GM21515 (cell line): ENCODE data around the gene MIOX.

Experiments
- ATAC-seq: cut with Tn5 transposase; IDR thresholded peaks from one replicate; pipeline ENCODE4 v1.9.1; 2021; ENCODE audit not compliant: unreplicated experiment

Gene MIOX

GRCh38 chr22:50486561-50487289 is at the start of gene MIOX:
Gene MIOX (plus strand): TSS chr22:50486859. CDS start chr22:50486898, 39 bp downstream.
- ATAC-seq, result no peak

DNA sequence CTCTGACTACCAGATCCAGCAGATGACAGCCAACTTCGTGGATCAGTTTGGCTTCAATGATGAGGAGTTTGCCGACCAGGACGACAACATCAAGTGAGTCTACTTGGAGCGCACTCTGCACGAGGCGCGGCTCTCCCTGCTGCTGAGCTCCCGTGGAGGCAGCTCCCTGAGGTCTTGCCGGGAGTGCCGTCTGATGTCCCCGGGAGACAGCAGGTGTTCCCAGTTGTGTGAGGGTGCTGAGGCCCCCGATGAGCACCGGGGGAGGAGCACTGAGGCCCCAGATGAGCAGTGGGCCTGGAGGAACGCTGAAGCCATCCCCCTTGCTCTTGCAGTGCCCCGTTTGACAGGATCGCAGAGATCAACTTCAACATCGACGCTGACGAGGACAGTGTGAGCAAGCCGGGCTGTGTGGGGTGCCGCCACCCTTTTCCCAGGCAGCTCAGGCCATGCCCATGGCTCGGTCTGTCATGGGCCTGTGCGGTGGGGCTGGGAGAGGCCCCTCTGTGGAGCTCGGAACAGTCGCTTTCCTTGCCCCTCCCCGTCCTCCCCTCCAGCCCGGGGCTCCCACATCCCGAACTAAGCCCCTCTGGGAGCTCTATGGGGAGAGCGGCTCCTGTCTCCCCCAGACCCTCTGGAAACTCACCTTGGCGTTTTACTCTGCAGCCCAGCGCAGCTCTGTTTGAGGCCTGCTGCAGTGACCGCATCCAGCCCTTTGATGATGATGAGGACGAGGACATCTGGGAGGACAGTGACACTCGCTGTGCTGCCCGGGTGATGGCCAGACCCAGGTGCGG is 49.0 kb upstream of the MIOX start:
- ATAC-seq, result no peak

- ATAC-seq, result no peak
These were observed 48.1 kb upstream of the MIOX start for GRCh38 chr22:50438305-50439275.

DNA sequence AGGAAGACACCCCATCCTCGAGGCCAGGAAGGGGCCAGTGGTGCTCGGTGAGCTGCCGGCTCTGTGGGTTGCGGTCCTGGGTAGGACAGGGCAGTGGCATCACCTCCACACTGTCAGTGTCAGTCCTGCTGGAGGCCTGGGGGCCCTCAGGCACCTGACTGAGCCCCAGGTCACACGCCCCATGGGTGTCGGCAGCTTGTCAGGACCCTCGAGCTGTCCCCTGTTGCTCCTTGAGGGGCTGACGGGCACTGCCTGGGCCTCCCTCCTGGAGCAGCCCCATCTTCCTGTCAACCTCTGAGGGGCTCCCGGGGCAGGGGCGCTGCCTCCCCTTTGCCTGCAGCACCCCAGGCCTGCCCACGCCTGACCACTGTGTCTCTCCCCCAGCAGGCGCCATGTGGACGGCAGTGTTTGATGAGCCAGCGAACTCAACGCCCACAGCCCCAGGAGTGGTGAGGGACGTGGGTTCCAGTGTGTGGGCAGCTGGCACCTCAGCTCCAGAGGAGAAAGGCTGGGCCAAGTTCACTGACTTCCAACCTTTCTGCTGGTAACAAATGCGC is 47.3 kb upstream of the MIOX start:
- no peak for ATAC-seq

DNA sequence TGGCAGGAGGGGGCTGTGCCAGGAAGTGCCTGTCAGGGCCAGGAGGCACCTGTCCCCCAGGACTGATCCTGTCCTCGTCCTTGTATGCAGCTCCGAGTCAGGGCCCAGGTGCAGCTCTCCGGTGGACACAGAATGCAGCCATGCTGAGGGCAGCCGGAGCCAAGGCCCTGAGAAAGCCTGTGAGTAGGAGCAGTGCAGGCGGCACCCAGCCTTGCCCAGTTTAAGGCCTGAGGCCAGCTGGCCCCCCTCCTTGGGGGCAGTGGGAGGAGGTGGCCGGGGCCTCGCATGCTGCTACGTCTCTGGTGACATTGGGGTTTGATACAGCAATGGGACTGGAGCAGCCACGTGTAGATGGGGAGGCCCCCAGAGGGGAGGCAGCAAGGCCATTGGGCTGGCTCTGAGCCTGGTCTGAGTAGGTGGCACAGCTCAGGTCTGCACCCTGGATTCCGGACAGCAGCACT is 46.8 kb upstream of the MIOX start:
- ATAC-seq, result no peak

DNA sequence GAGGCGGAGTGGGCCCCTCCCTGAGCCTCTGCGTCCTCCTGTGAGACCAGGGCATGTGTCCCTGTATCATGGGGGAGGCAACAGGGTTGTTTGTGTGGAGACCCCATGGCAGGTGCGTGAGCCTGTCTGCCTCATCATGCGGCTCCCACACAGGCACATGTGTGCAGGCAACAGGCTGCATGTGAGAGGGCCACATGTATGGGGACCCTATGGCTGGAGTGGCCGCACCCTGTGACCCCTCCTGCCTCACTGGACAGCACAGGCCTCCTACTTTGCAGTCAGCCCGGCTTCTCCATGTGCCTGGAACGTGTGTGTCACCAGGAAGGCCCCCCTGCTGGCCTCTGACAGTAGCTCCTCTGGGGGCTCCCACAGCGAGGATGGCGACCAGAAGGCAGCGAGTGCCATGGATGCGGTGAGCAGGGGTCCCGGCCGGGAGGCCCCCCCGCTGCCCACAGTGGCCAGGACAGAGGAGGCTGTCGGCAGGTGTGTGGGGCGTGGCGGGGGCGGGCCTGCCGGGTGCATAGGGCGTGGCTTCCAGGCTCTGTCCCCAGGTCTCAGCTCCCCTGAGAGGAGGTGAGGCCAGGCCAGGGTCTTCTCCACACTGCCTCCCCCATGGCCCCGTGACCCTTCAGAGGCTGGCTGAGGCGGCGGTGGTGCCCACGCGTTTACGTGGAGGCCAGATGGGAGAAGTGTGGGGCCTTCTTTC is 46.0 kb upstream of the MIOX start:
- no peak for ATAC-seq

- no peak for ATAC-seq
These were observed 45.1 kb upstream of the MIOX start for GRCh38 chr22:50441428-50441993.

- no peak for ATAC-seq
These were observed 43.5 kb upstream of the MIOX start for GRCh38 chr22:50443197-50443596.

DNA sequence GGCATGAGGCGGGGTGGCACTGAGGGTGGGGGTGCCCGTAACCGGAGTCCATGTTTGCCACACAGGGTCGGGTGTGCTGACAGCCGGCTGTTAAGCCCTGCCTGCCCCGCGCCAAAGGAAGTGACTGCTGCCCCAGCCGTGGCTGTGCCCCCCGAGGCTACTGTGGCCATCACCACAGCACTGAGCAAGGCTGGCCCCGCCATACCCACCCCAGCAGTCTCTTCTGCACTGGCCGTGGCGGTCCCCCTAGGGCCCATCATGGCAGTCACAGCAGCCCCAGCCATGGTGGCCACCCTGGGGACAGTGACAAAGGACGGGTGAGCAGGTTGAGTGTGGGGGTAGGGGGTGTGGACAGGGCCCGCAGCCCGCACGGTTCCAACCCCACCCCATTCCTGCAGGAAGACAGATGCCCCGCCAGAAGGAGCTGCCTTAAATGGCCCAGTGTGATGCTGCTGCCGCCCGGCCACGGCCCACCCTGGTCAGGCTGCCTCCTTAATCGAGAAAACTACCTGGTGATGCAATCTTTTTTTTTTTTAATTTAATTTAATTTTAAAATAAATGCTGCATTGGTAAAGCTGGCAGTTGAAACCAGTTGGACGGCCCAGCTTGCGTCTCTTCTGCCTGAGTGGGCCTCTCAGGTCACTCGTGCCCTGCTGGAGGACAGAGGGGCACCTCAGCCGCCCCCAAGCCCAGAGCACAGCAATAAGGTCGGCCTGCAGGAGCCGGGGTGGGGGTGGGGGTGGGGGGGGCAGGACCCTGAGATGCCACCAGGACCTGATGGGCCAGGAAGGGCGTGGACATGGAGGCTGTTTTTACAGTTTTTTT is 42.6 kb upstream of the MIOX start:
- ATAC-seq, result no peak

DNA sequence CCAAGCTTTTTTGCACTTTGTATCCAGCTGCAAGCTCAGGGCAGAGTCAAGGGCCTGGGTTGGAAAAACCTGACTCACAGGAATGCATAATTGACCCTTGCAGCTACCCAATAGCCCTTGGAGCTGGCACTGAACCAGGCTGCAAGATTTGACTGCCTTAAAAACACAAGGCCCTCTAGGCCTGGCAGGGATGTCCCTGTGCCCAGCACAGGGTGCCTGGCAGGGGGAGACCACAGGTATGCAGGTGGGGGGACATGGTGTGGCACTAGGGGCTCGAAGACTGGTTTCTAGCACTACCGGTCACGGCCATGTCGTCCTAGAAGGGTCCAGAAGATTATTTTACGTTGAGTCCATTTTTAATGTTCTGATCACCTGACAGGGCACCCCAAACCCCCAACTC is 42.0 kb upstream of the MIOX start:
- ATAC-seq, result no peak

- ATAC-seq, result no peak
These were observed 41.4 kb upstream of the MIOX start for GRCh38 chr22:50445071-50445879.

GRCh38 chr22:50445880-50446707 is 40.6 kb upstream of the MIOX start:
- ATAC-seq, result no peak

GRCh38 chr22:50446708-50447575 is 39.7 kb upstream of the MIOX start:
- no peak for ATAC-seq

GRCh38 chr22:50447576-50448551 is 38.8 kb upstream of the MIOX start:
- ATAC-seq, result no peak

- ATAC-seq, result no peak
These were observed 34.0 kb upstream of the MIOX start for GRCh38 chr22:50452649-50453048.
